Lower lobe of right lung (tissue), 2 donors: ENCODE measurements around the gene TTC39C. TPM values are rescaled to one million over a fixed set of nuclear protein-coding genes. Genes with fewer than 3 reads are reported as not detected.

Experiments used
- ATAC-seq, 2 donors: fragments of 200-7000 bp; cut with Tn5 transposase; one replicate each; pipeline ENCODE4 v1.9.1; 2020 to 2022; ENCODE audit warnings: mild to moderate bottlenecking in 2 of 2, moderate library complexity in 2 of 2
- DNase-seq: peaks from one replicate; pipeline ENCODE4 v3.0.0-alpha.2; 2020
- H3K27ac ChIP-seq: fragments of 200-600 bp; one replicate; pipeline ENCODE4 v1.8.0; 2022
- H3K27me3 ChIP-seq: fragments of 200-600 bp; one replicate; pipeline ENCODE4 v1.8.0; 2022; ENCODE audit warnings: low read depth
- H3K36me3 ChIP-seq: fragments of 200-600 bp; one replicate; pipeline ENCODE4 v1.8.0; 2022; ENCODE audit warnings: mild to moderate bottlenecking
- H3K4me1 ChIP-seq: fragments of 200-600 bp; one replicate; pipeline ENCODE4 v1.8.0; 2022
- H3K4me3 ChIP-seq: fragments of 200-600 bp; one replicate; pipeline ENCODE4 v1.8.0; 2022; ENCODE audit warnings: mild to moderate bottlenecking
- H3K9me3 ChIP-seq: fragments of 200-600 bp; one replicate; pipeline ENCODE4 v1.8.0; 2022
- CTCF ChIP-seq: fragments of 200-600 bp; IDR thresholded peaks from one replicate; pipeline ENCODE4 v1.8.0; 2022; ENCODE audit warnings: antibody characterized with exemption, mild to moderate bottlenecking
- intact Hi-C: fragments of 100-400 bp; cut with DNase I; formaldehyde crosslinking; loops from one replicate; pipeline ENCODE4 v1.11.0; 2022
- total RNA-seq: library from RNA; stranded (reverse); fragmentation: NEBNext Ultra II Directional; extraction: Animal tissue kit (Norgen Biotek cat#: 25700); gene quantifications from one replicate; pipeline ENCODE4 v1.2.1, GENCODE V29; 2021
- donor health status: DM: no; HTN: yes; CAD: no; lungs with severe emphysema.

Gene TTC39C
- total RNA-seq, 1 donor from 2014 or later: 14.6 TPM

GRCh38 chr18:24002479-24002878 is 12.1 kb upstream of the TTC39C start:
- no peak for TF ChIP-seq CTCF
- Histone ChIP-seq H3K9me3 (no peaks in the 10 kb centered on the region), H3K4me1 (peaks cover 8% of the 10 kb centered on the region), H3K36me3 (no peaks in the 10 kb centered on the region), H3K4me3 (no peak overlapping the region), H3K27ac (no peak overlapping the region), H3K27me3 (no peaks in the 10 kb centered on the region)
- ATAC-seq (no peak), DNase-seq (no peak)
- intact Hi-C loops: no loop called here

- no peak for TF ChIP-seq CTCF
- no peak overlapping the region for H3K27ac ChIP-seq
- no peak overlapping the region for H3K4me3 ChIP-seq
- no peaks in the 10 kb centered on the region for H3K9me3 ChIP-seq
- ATAC-seq (no peak), DNase-seq (no peak)
- peaks cover 8% of the 10 kb centered on the region for H3K4me1 ChIP-seq
- no peaks in the 10 kb centered on the region for H3K27me3 ChIP-seq
- intact Hi-C loops: no loop called here
- H3K36me3 ChIP-seq: no peaks in the 10 kb centered on the region
Measured at GRCh38 chr18:24003288-24003687, 11.3 kb upstream of the TTC39C start.

GRCh38 chr18:24003903-24004640 is 10.5 kb upstream of the TTC39C start:
- Histone ChIP-seq H3K27me3 (no peaks in the 10 kb centered on the region), H3K4me3 (no peak overlapping the region), H3K4me1 (peaks cover 8% of the 10 kb centered on the region), H3K27ac (no peak overlapping the region), H3K9me3 (no peaks in the 10 kb centered on the region), H3K36me3 (no peaks in the 10 kb centered on the region)
- intact Hi-C loops: no loop called here
- no peak for DNase-seq
- no peak for ATAC-seq
- TF ChIP-seq CTCF: no peak

GRCh38 chr18:24006712-24007313 is 7.7 kb upstream of the TTC39C start:
- Histone ChIP-seq H3K4me1 (peaks cover 20% of the 10 kb centered on the region), H3K27me3 (no peaks in the 10 kb centered on the region), H3K9me3 (no peaks in the 10 kb centered on the region), H3K4me3 (no peak overlapping the region), H3K27ac (no peak overlapping the region), H3K36me3 (no peaks in the 10 kb centered on the region)
- intact Hi-C loops: no loop called here
- no peak for DNase-seq
- TF ChIP-seq CTCF: no peak
- no peak for ATAC-seq

- Histone ChIP-seq H3K27me3 (no peaks in the 10 kb centered on the region), H3K36me3 (no peaks in the 10 kb centered on the region), H3K4me3 (no peak overlapping the region), H3K4me1 (peaks cover 29% of the 10 kb centered on the region), H3K9me3 (no peaks in the 10 kb centered on the region), H3K27ac (no peak overlapping the region)
- intact Hi-C loops: no loop called here
- no peak for ATAC-seq
- DNase-seq: no peak
- no peak for TF ChIP-seq CTCF
Measured at GRCh38 chr18:24009246-24009645, 5.3 kb upstream of the TTC39C start.
